Measurements from ENCODE around the gene APOBEC3C.

DNA sequence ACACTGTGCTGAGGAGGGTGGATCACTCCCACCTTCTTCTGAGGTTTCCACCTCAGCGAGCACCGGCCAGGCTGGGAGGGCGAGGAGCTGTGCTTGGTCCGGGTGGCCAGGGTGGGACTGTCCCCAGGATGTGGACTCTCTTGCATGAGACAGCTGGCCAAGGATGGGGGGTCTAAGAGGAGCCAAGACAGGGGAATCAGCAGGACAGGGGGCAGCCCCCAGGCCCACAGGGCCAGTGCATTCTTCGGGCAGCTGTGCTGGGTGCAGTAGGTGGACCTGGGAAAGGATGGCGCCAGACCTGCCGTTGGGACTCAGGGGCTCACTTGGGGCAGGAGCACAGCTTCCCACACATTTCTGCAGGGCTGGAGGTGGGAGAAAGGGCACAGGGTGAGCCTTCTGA is 47.1 kb upstream of the APOBEC3C start:
- TF ChIP-seq, protein P1, sequence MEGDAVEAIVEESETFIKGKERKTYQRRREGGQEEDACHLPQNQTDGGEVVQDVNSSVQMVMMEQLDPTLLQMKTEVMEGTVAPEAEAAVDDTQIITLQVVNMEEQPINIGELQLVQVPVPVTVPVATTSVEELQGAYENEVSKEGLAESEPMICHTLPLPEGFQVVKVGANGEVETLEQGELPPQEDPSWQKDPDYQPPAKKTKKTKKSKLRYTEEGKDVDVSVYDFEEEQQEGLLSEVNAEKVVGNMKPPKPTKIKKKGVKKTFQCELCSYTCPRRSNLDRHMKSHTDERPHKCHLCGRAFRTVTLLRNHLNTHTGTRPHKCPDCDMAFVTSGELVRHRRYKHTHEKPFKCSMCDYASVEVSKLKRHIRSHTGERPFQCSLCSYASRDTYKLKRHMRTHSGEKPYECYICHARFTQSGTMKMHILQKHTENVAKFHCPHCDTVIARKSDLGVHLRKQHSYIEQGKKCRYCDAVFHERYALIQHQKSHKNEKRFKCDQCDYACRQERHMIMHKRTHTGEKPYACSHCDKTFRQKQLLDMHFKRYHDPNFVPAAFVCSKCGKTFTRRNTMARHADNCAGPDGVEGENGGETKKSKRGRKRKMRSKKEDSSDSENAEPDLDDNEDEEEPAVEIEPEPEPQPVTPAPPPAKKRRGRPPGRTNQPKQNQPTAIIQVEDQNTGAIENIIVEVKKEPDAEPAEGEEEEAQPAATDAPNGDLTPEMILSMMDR (conservative IDR thresholded peaks at IDR 0.05; ENCODE audit: low read length) = no peak
- no peak for TF ChIP-seq EZH2phosphoT487 (IDR thresholded peaks at IDR 0.05; ENCODE audit: borderline replicate concordance)
